IPS-NIHi7 (cell line): ENCODE data around the gene PIGL.
"Not testable (repeated sequence)": the region's sequence is repeated elsewhere in the genome, so short reads cannot be mapped to it uniquely, and the experiment has no call there.

Experiments
- DNase-seq: peaks from one replicate; pipeline ENCODE4 v3.0.0; 2012; ENCODE audit warnings: mixed read lengths; ENCODE audit errors: extremely low spot score

PIGL gene

GRCh38 chr17:16217002-16217635 is at the start of gene PIGL:
Gene PIGL (plus strand): TSS chr17:16217210. CDS start chr17:16217227, 17 bp downstream.
- peak; percentile 87 for DNase-seq

- no peak for DNase-seq
These were observed 45.4 kb upstream of the PIGL start for GRCh38 chr17:16171613-16172012.

DNA sequence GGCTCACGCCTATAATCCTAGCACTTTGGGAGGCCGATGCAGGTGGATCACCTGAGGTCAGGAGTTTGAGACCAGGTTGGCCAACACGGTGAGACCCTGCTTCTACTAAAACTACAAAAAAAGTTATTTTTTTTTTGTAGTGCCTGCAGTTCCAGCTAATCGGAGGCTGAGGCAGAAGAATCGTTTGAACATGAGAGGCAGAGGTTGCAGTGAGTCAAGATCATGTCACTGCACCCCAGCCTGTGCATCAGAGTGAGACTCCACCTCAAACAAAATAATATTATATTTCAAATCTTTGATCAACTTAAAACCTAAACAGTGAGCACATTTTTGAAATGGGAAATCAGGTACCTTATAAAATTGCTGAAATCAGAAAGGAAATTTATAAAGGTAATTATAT is 38.2 kb upstream of the PIGL start:
- no peak for DNase-seq

- DNase-seq: no peak
These were observed 35.4 kb upstream of the PIGL start for GRCh38 chr17:16181581-16181980.

- no peak for DNase-seq
These were observed 29.4 kb upstream of the PIGL start for GRCh38 chr17:16187642-16188041.

DNA sequence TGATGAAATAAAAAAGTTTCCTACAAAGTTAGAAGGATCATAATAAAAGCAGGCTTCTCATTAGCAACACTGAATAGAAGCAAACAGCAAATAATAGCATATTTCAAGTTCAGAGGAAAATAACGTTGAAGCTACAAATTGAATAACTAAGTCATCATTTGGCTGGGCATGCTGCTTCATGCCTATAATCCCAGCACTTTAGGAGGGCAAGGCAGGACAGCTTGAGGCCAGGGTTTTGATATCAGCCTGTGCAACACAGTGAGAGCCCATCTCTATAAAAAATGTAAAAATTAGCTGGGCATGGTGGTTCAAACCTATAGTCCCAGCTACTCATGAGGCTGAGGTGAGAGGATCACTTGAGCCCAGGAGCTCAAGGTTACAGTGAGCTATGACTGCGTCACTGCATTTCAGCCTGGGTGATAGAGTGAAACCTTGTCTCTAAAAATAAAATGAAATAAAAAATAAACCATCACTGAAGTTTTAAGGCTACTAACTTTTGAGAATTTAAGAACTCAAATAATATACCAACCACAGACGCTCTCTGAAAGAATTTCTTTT is 27.1 kb upstream of the PIGL start:
- no peak for DNase-seq

DNA sequence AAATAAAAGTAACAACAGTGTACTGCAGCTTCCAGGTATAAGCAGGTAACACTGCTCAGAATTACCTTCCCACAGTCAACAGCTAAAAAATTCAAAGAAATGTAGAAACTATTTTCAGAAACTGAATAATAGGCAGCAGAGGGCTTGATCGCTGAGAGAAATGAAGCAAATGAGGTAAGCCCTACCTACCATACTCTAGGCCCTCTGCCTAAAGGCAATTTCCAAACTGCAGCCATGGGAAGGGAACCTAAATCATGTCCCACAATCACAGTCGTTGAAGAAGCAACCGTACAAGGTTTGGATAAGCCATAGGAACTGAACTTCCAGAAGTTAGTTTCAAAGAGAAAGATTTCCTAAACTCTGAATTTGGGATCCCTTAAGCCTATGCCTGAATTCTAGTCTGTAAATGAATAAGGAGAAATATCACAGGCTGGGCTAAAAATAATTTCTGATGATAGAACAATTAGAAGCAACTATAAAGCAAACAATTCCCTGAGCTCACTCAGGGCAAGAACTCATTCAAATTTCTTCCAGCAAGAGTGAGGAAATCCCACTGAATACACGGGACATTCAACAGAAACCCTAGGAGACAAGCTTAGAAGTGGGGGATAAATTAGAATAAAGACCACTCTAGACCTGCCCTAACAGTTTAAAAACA is 26.2 kb upstream of the PIGL start:
- no peak for DNase-seq

DNA sequence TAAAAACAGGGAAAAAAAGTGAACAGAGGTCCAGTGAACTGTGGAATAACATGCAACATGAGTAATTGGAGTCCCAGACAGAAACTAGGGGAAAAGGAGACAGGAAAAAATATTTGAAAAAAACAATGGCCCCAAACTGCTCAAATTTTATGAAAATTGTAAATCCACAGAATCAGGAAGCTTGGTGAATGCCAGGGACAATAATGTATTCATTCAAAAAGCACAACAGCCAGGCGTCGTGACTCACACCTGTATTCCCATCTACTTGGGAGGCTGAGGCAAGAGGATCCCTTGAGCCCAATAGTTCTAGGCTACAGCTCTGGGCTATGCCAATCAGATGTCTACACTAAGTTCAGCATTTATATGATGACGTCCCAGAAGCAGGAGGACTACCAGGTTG is 25.4 kb upstream of the PIGL start:
- DNase-seq: no peak

- not testable (repeated sequence) for DNase-seq
These were observed 22.6 kb upstream of the PIGL start for GRCh38 chr17:16194307-16194835.

DNA sequence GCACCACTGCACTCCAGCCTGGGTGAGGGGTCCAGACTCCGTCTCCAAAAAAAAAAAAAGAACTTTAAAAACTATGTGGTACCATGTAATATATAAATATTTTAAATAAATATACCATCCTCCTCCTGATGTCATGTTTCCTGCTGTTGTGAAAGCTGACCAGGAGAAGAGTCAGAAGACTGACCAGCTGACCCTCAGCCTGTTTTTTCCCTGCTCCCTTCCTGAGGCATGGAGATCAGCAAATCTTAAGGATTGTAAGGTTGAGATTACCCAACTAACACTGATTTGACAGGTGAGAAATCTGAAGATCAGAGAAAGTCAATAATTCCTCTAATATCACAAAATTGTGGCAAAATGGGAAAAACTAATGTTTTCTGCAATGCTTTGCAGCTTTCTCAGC is 19.7 kb upstream of the PIGL start:
- no peak for DNase-seq

DNA sequence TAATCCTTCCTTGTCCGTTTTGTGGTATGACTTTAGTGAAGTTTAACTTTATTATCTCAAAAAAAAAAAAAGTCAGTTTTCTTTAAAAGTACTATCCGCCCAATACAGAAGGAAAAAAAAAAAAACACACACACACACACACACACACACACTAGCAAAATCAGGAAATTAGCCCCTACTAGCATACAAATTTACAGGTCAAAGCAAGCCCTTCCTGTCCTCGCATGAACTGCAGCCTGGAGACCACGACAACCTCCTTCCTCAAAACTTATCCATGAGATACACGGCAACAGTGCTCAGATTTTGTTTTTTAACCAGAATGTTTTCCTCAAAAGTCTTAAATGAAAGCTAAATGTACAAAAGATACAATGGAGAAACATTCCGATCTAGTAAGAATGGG is 17.9 kb upstream of the PIGL start:
- DNase-seq: no peak

DNA sequence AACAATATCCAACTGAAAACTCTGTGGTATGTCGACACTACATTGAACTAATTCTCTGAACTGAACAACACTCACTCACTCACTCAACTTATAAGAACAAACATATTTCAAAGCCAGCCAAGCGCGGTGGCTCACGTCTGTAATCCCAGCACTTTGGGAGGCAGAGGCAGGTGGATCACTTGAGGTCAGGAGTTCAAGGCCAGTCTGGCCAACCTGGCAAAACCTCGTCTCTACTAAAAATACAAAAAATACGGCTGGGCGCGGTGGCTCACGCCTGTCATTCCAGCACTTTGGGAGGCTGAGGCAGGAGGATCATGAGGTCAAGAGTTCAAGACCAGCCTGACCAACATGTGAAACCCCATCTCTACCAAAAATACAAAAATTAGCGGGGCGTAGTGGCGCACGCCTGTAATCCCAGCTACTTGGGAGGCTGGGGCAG is 15.3 kb upstream of the PIGL start:
- DNase-seq: not testable (repeated sequence)

DNA sequence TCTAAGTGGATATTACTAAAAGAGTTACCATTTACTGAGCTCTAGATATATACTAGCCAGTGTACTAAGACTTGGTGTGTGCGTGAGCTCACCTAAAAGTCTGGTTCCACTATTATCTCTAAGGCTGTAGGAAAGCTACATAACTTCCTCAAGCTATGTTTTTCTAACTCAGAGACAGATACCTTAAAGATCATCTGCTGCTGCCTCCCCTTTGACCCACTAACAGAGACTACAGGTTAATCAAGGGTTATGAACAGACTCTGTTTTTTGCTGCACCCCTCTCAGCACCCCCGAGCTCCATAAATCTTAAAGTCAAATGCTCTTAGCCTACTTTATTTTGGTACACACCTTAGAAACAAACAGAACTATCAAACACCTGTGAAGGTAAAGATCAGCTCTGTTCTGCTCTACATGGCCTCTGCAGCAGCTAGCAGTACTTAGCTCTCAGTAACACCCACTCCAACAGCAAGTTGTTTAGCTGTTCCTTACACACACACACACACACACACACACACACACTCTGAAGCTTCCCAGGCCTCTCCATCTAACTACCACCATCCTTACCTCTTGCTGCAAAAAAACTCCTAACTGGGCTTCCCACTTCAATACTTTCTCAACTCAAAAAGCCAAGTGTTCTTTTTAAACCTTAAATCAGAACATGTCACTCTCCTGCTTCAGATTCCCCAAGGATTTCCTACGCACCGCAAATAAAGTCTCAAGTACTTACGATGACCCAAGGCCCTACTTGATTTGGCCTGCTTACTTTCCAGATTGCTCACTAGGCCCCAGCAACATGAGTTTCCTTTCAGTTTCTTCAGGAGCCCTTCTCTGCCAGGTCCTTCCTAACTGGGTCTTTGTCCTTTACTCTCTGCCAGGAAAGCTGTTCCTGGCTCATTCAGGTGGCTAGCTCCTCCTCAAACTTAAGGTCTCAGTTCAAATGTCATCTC is 14.2 kb upstream of the PIGL start:
- not testable (repeated sequence) for DNase-seq

- DNase-seq: not testable (repeated sequence)
These were observed 12.2 kb upstream of the PIGL start for GRCh38 chr17:16204763-16205162.

DNA sequence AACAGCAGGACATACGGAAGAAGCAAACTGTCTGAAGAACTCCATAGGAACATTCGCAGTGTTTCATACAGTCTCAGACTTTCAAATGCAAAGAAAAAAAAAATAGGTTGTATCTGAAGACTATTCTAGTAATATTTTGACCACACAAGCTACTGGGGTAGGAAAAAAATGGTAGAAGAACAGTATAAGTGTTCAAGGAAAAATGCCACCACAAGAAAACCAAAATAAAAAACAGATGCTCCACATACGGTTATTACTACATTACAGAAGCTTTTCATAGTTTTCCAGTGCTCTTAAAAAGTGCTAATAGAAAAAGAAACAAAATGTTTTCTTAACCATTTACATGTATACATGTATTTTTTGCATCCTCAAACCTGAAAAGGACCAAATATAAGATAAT is 5.4 kb upstream of the PIGL start:
- DNase-seq: no peak

GRCh38 chr17:16212793-16213192 is 4.2 kb upstream of the PIGL start:
- no peak for DNase-seq

GRCh38 chr17:16214190-16215001 is 2.6 kb upstream of the PIGL start:
- DNase-seq: no peak

GRCh38 chr17:16215002-16215272 is 2.1 kb upstream of the PIGL start:
- DNase-seq: peak; percentile 45

GRCh38 chr17:16215273-16215964 is 1.6 kb upstream of the PIGL start, which contains the start of gene NCOR1:
Gene NCOR1 (minus strand): TSS chr17:16215534. CDS start chr17:16194569, 20,965 bp downstream.
- peak; percentile 90 for DNase-seq

DNA sequence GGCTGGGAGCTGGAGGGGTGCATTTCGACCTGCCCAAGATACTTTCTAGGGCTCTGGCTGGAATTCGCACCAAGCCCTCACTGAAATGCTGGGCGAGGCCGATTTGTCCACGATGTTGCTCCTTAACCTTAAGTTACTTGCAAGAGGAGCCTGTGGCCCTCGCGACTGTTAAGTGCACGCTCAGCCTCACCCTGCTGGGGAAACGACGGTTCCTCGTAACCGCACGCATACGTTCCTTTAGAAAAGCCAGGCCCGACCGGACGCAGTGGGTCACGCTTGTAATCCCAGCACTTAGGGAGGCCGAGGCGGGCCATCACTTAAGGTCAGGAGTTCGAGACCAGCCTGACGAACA is 1.1 kb upstream of the PIGL start:
- DNase-seq: peak; percentile 28
